OCI-LY3 (cell line): Measurements from ENCODE around the gene GRB14.

ENCODE experiments used
- H2AFZ ChIP-seq: fragments of 200-600, 300-600 bp; shearing (Covaris generic); 2 replicates; pipeline ENCODE4 v1.6.0; 2014; ENCODE audit warnings: antibody characterized with exemption, low read depth, low read length
- H3K27ac ChIP-seq: fragments of 200-600, 300-600 bp; sonication (generic); 2 replicates; pipeline ENCODE4 v1.5.1; 2014; ENCODE audit warnings: mild to moderate bottlenecking, low read length, moderate library complexity, mixed read lengths
- H3K27me3 ChIP-seq: fragments of 200-600, 300-600 bp; sonication (generic); 2 replicates; pipeline ENCODE4 v1.6.1; 2014; ENCODE audit warnings: low read depth, low read length, mixed read lengths
- H3K36me3 ChIP-seq: fragments of 200-600, 300-600 bp; sonication (generic); replicated peaks from 2 replicates; pipeline ENCODE3; 2014; ENCODE audit warnings: low read depth, low read length, mixed read lengths
- H3K4me1 ChIP-seq: fragments of 300-600, 200-600 bp; sonication (generic); 2 replicates; pipeline ENCODE4 v1.6.1; 2014; ENCODE audit warnings: low read length, mixed read lengths
- H3K4me2 ChIP-seq: fragments of 200-600, 300-600 bp; sonication (generic); 2 replicates; pipeline ENCODE4 v1.6.1; 2014; ENCODE audit warnings: low read length, mixed read lengths
- H3K4me3 ChIP-seq: fragments of 300-600, 200-600 bp; sonication (generic); 2 replicates; pipeline ENCODE4 v1.5.1; 2014; ENCODE audit warnings: antibody characterized with exemption, mild to moderate bottlenecking, low read length, moderate library complexity
- H3K79me2 ChIP-seq: fragments of 300-600, 200-600 bp; shearing (Covaris generic); 2 replicates; pipeline ENCODE4 v1.6.1; 2014; ENCODE audit warnings: mild to moderate bottlenecking, low read length, mixed read lengths
- H3K9ac ChIP-seq: fragments of 300-600, 200-600 bp; shearing (Covaris generic); 2 replicates; pipeline ENCODE4 v1.6.0; 2014; ENCODE audit warnings: mild to moderate bottlenecking, low read length, moderate library complexity
- H3K9me3 ChIP-seq: fragments of 200-600, 300-600 bp; shearing (Covaris generic); 2 replicates; pipeline ENCODE4 v1.6.1; 2014; ENCODE audit warnings: low read length, mixed read lengths; ENCODE audit not compliant: insufficient read depth
- H4K20me1 ChIP-seq: fragments of 200-600, 300-600 bp; sonication (generic); 2 replicates; pipeline ENCODE4 v1.6.1; 2016; ENCODE audit warnings: low read length, mixed read lengths; ENCODE audit not compliant: insufficient read depth
- CTCF ChIP-seq: fragments of 200-600, 300-600 bp; sonication (generic); IDR thresholded peaks from 2 replicates; pipeline ENCODE4 v1.5.1; 2014; ENCODE audit warnings: antibody characterized with exemption, low read length, low read depth
- EZH2phosphoT487 ChIP-seq: fragments of 200-600 bp; shearing (Covaris generic); IDR thresholded peaks from 2 replicates; pipeline ENCODE4 v1.6.1; 2018; ENCODE audit warnings: antibody characterized with exemption, mixed run types, low read depth

The GRB14 gene

GRCh38 chr2:164510895-164511294, 110.4 kb downstream of the GRB14 start:
- Histone ChIP-seq H3K79me2 (no peaks in the 10 kb centered on the region), H3K9ac (no peak overlapping the region), H3K9me3 (no peaks in the 10 kb centered on the region), H3K27me3 (no peaks in the 10 kb centered on the region), H4K20me1 (no peaks in the 10 kb centered on the region), H3K36me3 (no peaks in the 10 kb centered on the region), H3K27ac (no peak overlapping the region), H3K4me3 (no peak overlapping the region), H3K4me2 (no peak overlapping the region), H3K4me1 (no peaks in the 10 kb centered on the region), H2AFZ (no peak overlapping the region)
- no peak for TF ChIP-seq EZH2phosphoT487
- TF ChIP-seq CTCF, result no peak

- no peak overlapping the region for H3K4me3 ChIP-seq
- H2AFZ ChIP-seq, result no peak overlapping the region
- H3K79me2 ChIP-seq, result no peaks in the 10 kb centered on the region
- H3K27ac ChIP-seq, result no peak overlapping the region
- no peak overlapping the region for H3K9ac ChIP-seq
- TF ChIP-seq CTCF, result no peak
- no peak for TF ChIP-seq EZH2phosphoT487
- H3K36me3 ChIP-seq, result no peaks in the 10 kb centered on the region
- H3K9me3 ChIP-seq, result no peaks in the 10 kb centered on the region
- H4K20me1 ChIP-seq, result no peaks in the 10 kb centered on the region
- no peak overlapping the region for H3K4me2 ChIP-seq
- no peaks in the 10 kb centered on the region for H3K27me3 ChIP-seq
- no peaks in the 10 kb centered on the region for H3K4me1 ChIP-seq
Observed at GRCh38 chr2:164509137-164509877, 112.0 kb downstream of the GRB14 start.

DNA sequence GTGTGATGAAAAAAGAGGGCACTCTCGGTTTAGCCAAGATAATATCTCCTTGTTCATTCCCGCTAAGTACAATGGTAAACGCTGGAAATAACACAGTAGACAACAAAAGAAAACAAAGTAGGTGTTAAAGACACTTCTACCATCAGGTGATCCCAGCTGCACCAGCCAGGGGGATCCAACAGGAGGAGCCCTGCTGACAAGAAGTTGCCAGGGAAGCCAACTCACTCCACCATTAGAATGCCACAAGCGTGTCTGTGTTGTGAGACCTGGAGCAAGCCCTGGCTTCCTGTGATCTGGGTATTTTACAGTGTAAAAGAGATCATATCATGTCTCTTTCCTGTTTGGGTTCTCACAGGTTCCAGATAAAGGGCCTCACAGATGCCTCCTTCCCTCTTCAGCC, 117.0 kb downstream of the GRB14 start:
- no peaks in the 10 kb centered on the region for H4K20me1 ChIP-seq
- H3K4me1 ChIP-seq, result no peaks in the 10 kb centered on the region
- H3K4me3 ChIP-seq, result no peak overlapping the region
- H3K27ac ChIP-seq, result no peak overlapping the region
- H3K27me3 ChIP-seq, result no peaks in the 10 kb centered on the region
- H3K79me2 ChIP-seq, result no peaks in the 10 kb centered on the region
- TF ChIP-seq CTCF, result 0 out of 2 replicates have a peak, but pooled peaks have one; percentile 16
- TF ChIP-seq EZH2phosphoT487, result no peak
- H2AFZ ChIP-seq, result no peak overlapping the region
- H3K9ac ChIP-seq, result no peak overlapping the region
- no peak overlapping the region for H3K4me2 ChIP-seq
- H3K9me3 ChIP-seq, result no peaks in the 10 kb centered on the region
- no peaks in the 10 kb centered on the region for H3K36me3 ChIP-seq

GRCh38 chr2:164498836-164499235, 122.4 kb downstream of the GRB14 start:
- Histone ChIP-seq H3K36me3 (no peaks in the 10 kb centered on the region), H3K27me3 (no peaks in the 10 kb centered on the region), H3K4me3 (no peak overlapping the region), H4K20me1 (no peaks in the 10 kb centered on the region), H3K9ac (no peak overlapping the region), H3K4me1 (no peaks in the 10 kb centered on the region), H2AFZ (no peak overlapping the region), H3K79me2 (no peaks in the 10 kb centered on the region), H3K4me2 (no peak overlapping the region), H3K27ac (no peak overlapping the region), H3K9me3 (no peaks in the 10 kb centered on the region)
- TF ChIP-seq CTCF (no peak), EZH2phosphoT487 (no peak)
